Stimulated activated CD4-positive, alpha-beta T cell treated with anti-CD3 and anti-CD28 coated beads, Interleukin-4, amount 100 ng/mL, for 48 hours (primary cell): ENCODE results near the gene NRN1.
A peak's percentile ranks its signal among the peaks of the same experiment; 100 is the strongest.
"Not testable (repeated sequence)": the region's sequence is repeated elsewhere in the genome, so short reads cannot be mapped to it uniquely, and the experiment has no call there.

Source experiments
- DNase-seq, 2 donors: peaks; one replicate each; pipeline ENCODE4 v3.0.0-alpha.2; 2020; ENCODE audit warnings: low read depth in 2 of 2

NRN1 gene

DNA sequence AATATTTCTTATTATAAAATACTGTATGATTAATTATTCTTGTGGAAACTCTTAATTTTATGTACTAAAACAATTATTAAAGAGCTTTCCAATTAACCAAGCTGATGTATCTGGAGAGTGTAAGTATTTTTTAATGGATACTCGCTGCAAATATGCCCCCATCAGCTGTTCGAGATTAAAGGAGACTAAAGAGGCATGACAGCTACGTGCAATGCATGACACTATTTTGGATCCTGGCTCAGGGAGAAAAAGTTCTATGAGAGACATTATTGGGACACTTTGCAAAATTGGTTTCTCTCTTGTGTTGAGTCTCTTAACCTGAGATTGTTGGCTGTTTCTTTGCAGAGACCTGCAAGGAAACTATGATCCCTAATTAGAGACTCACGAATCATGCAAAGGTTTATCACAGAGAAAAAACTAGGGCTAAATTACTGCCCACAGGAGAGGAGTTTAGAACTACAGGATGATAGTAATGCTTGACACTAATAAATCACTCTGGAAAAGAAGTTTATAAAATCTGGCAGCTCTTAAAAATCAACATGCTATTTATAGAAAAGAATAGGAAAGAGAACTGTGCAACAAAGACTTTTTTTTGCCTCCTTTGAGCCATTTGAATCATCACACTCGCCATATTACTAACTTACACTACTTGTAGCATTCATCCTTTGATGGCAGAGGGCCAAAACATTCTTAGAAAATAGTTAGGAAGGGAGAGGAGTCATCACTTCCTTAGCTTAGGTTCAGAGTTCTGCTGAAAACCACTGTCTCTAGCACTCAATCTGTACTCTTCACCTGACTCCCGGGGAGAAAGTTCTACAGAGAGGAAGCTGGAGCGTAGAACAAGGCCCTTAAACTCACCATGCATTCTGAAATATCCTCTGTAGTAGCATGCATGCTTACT lies 25.3 kb downstream of the NRN1 start:
- DNase-seq: no peak

DNA sequence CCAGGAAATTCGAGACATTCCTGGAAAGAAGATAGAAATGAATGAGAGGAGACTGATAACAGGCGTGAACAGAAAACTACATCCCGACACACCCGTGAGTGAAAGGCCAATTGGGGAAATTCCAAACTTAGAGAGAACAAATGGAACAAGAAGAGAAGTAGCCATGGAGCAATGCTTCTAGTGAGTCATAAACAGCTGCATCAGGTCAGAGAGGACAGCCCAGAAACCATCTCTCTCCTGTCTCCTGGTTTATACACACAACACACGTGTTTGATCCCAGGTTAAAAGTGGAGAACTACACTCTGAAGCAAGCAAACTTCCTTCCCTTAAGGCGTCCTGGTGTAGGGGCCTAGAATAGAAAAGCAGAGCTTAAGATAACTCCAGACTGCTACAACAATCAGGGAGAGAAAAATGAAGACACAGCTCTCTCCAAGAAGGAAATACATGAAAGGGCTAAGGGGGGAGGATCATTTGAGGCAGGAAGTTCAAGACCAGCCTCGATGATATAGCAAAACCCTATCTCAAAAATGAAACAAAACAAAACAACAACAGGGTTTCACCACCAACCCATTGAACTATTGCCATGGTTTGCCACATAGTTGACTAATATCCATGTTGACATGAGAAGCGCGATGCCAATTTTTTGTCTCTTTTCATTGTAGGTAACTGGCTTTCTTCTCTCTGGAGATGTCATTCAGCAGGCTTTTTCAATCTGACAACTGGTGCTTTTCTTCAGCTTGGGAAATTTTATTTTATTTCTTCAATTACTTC lies 26.9 kb downstream of the NRN1 start:
- DNase-seq: no peak

DNA sequence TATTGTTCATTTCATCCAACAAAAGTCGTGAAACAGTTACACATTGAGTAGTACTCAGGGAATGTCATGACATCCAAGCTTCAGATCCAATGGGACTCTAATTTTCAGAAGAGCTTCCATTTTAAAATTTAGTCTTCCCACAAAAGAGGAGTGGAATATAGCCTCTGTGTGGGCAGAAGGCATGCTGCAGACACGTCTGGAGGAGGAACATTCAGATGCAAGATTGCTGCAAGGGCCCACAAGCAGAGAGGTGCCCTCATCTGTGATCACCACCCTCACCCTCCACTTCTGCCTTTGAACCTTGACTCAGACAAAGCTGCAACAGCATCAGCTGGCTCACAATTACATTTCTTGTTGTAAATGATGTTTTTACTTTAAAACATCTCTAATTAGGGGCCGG lies 29.9 kb downstream of the NRN1 start:
- DNase-seq: no peak

DNA sequence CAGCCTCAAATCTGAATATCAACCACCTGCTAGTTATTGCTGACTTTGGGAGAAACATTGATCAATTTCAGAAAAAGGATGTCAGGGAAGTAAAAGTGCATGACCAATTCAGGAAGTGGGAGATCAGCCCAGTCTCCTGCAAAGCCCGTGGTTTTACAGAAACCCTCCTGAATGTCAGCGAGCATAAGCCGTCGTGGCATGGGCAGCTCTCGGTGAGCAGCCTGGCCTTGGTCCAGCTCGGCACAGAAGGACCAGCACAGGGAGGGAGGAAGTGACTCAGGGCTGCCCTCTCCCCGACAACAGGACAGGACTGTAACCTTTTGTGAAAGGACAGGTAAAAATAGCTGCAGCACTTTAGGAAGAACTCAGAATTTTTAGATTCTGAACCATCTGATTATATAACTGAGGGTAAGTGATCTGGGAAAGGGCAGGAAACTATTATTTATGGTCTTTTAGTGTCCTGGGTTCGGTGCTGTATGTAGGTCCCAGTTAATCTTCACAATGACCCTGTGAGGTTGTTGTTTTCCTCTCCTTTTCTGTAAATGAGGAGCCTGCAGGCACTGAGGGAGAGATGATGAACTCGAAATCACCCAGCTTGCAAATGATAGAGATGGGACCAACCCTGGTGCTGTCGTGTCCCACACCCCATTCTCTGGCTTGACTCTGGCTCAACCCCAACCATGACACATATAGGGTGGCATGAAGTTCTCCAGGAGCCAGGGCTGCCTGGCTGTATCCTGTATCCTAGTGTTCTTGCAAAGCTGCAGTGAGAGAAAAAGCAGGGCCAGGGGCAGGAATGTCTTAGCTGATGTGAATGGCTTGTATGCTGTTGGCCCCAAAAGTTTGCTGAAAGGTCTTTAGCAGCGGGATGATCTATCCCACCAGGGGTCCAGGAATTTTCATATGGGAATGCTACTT lies 37.6 kb downstream of the NRN1 start:
- DNase-seq: no peak

DNA sequence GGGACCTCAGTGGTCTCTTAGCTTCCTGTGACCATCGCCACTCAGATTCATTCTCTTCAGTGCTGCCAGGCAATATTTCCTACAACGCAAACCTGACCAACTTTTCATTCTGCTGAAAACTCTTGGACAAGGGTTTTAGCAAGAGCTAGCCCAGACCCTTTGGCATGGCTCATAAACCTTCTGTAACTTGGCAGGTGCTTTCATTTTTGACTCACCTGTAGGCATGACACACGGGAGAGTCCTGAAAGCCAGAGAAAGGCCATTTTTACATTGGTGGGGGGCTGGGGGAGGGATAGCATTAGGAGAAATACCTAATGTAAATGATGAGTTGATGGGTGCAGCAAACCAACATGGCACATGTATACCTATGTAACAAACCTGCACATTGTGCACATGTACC lies 38.7 kb downstream of the NRN1 start:
- not testable (repeated sequence) for DNase-seq

DNA sequence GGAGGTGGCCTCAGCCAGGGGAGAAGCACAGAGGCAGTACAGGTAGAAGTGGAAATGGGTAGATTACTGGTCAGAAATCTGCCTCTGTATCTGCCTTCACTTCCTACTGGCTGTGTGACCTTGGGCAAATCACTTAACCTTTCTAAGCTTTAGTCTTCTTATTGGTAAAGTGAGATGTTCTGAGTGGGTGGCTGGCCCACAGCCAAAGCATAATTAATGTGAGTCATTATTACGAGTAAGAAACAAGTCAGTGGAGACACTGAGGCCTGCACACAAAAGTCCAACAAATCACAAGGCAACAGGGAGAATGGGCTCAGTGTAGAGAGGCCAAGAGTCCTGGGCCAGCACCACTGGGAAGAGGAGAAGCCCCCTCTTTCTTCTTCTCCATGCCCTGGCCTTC lies 39.1 kb downstream of the NRN1 start:
- DNase-seq: no peak

DNA sequence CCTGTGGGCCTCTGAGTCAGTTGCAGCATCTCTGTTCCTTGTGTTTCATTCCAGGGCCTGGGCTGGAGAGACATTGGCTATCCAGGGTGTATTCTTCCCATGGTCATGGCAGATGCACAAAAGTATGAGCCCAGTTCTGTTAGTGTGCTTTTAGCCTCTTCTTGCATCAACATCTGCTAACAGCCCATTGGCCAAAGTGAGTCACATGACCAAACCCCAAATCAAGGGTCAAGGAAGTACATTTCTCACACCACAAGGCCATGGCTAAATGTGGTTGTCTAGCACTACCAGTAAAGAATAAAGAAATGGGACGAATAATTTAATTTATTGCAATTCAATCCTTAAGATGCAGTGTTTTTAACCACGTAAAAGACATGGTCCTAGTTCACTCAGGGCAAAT lies 43.9 kb downstream of the NRN1 start:
- no peak for DNase-seq

DNA sequence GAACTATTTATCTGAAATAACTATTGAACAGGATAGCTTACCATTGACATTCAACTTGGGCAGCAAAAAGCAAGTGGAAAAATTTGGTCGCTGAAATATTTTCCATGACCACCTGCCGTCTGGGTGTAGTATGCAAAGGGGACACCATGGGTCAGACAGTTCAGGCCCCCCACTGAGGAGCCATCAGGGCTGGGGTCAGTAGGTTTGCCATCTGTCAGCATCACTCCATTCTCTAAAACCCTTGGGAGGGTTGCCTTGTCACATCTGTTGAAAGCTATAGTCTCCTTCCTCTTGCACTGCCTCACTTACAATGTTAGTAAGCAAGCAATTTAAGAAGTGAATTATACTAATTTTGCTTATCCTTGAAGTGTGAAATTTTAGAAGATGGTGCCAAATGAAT lies 44.9 kb downstream of the NRN1 start:
- DNase-seq: no peak

DNA sequence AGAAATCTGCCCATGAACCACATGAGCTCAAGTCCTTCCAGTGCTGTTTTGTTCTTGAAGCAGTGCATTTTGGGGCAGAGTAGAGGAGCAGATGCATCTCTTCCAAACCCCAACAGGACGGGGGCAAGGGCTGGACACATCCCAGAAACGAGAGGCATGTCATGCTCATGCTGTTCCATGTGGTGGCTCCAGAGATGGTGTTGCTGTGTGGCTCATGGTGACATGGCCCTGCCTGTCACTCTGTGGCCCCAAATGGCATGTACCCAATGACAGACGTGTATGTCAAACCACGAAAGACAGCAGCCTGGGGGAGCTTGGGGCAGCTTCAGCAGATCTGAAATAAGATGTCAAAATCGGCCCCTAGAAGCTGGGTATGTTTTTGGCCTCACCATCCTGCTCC lies 46.3 kb downstream of the NRN1 start:
- DNase-seq: no peak

DNA sequence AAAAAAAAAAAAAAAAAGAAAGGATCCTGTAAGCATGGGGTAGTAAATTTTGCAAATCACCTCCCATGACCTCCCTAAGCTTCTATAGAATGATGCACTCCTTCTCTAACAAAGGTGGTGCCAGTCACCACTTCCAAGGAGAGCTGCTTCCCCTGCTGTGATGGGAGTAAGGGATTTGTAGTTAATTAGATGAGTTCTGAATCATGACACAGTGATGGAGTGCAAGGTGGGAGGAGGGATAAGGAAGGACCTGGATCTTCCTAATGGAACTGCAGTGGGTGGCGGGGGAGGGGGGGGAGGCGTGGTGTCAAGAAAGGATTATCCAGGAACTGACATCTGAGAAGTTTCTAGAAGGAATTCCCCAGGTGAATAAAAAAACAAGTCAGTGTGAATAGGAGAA lies 47.8 kb downstream of the NRN1 start:
- DNase-seq: no peak

DNA sequence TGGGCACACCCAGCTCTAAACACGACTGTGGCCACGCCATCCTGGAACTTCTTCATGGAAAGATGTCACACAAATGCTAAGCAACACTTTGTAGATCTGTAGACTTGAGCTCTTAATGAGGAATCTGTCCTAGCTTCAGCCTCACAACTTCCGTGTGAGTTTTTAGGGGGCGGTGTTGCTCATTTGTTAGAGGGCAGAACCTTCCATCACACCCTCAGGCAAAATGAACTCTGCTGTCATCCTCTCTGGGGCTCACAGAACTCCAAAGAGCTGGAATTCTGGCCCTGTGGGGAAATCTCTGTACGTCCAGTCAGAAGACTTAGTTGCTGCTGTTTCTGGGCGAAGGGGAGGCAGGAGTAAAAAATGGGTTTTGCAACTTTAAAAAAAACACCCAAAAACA lies 49.8 kb downstream of the NRN1 start:
- DNase-seq: no peak

DNA sequence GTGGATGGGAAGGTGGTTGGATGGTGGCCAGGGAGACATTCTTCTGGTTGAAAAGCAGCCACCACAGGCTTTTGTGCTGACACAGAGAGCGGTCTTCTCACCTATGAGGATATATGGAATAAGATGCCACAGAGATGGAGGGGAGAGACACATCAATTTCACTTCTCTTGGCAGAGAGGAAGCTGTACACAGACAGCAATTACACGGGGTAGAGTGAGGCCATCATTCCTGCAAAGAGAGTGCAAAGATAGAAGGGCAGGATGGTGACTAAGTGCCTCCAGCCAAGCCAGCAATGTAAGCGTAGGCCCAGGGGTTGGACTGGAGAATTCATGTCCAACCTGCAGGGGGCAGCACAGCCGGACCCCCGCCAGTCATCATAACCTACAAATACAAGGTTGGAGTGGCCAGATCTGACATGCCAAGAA lies 56.4 kb downstream of the NRN1 start:
- DNase-seq: peak in 1 of 2 donors; percentile 4
